C4-2B (cell line): Measurements from ENCODE around the gene NTNG1.

Experiments
- H3K27ac ChIP-seq: fragments of 450-650 bp; 2 replicates; pipeline ENCODE4 v1.5.1; 2017
- CTCF ChIP-seq: fragments of 450-650 bp; conservative IDR thresholded peaks from 2 replicates; pipeline ENCODE4 v1.5.1; 2017; ENCODE audit warnings: mild to moderate bottlenecking
- ZFX ChIP-seq: fragments of 450-650 bp; IDR thresholded peaks from 2 replicates; pipeline ENCODE4 v1.6.1; 2017

NTNG1 gene

GRCh38 chr1:107181253-107181969 lies 40.6 kb downstream of the NTNG1 start:
- TF ChIP-seq CTCF: no peak
- TF ChIP-seq ZFX: no peak
- H3K27ac ChIP-seq: no peak overlapping the region

- no peak for TF ChIP-seq CTCF
- no peak for TF ChIP-seq ZFX
- H3K27ac ChIP-seq: no peak overlapping the region
Observed at GRCh38 chr1:107183011-107183410, 42.2 kb downstream of the NTNG1 start.

GRCh38 chr1:107184888-107185287 lies 44.0 kb downstream of the NTNG1 start:
- TF ChIP-seq CTCF (no peak), ZFX (no peak)
- H3K27ac ChIP-seq: no peak overlapping the region

- TF ChIP-seq CTCF: no peak
- no peak overlapping the region for H3K27ac ChIP-seq
Observed at GRCh38 chr1:107187399-107187798, 46.6 kb downstream of the NTNG1 start.

DNA sequence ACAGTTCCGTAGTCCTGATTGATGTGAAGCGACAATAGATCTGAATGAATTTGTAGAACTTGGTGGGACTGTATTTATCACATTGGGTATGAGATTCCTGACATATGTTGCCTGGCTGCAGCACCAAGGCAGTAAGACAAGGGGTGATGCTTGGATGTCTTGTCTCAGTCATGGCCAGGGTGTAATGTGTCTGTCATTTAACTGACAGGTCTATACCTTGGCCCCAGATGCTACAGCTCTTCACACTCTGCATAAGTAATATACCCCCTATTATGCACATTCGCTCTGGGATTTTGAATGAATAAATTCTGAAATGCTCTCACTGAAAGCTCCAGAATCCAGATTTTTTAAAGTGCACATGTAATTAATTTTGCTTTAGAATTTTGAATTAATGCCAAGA lies 47.3 kb downstream of the NTNG1 start:
- TF ChIP-seq ZFX (no peak), CTCF (no peak)

GRCh38 chr1:107194380-107194779 lies 53.5 kb downstream of the NTNG1 start:
- TF ChIP-seq CTCF (no peak), ZFX (no peak)
- no peak overlapping the region for H3K27ac ChIP-seq

More for the DNA sequence above, 47.3 kb downstream of the NTNG1 start:
- no peak overlapping the region for H3K27ac ChIP-seq

- TF ChIP-seq ZFX: no peak
- TF ChIP-seq CTCF: no peak
Observed at GRCh38 chr1:107195476-107195875, 54.6 kb downstream of the NTNG1 start.

More at GRCh38 chr1:107195476-107195875, 54.6 kb downstream of the NTNG1 start:
- H3K27ac ChIP-seq: no peak overlapping the region
